Trophoblast cell (in vitro differentiated cells and primary cell): Measurements from ENCODE around the gene AGPS.

Experiments
- DNase-seq, 2 donors: peaks; one replicate each; pipeline ENCODE4 v3.0.0-alpha.2; 2016
- H2AFZ ChIP-seq: 2 replicates; pipeline ENCODE4 v1.6.1; 2013; ENCODE audit warnings: low read length, moderate library complexity, mild to moderate bottlenecking; ENCODE audit not compliant: insufficient read depth, poor library complexity
- H2AK5ac ChIP-seq: 2 replicates; pipeline ENCODE4 v1.6.1; 2013; ENCODE audit warnings: mild to moderate bottlenecking, low read length
- H2BK120ac ChIP-seq: 2 replicates; pipeline ENCODE4 v1.6.1; 2013; ENCODE audit warnings: low read length, mild to moderate bottlenecking, moderate library complexity; ENCODE audit not compliant: insufficient read depth, poor library complexity
- H2BK12ac ChIP-seq: 2 replicates; pipeline ENCODE4 v1.6.1; 2013; ENCODE audit warnings: mild to moderate bottlenecking, low read length, moderate library complexity
- H2BK5ac ChIP-seq: 2 replicates; pipeline ENCODE4 v1.6.1; 2013; ENCODE audit warnings: low read length, low read depth, moderate library complexity, mild to moderate bottlenecking; ENCODE audit not compliant: poor library complexity
- H3K14ac ChIP-seq: 2 replicates; pipeline ENCODE4 v1.6.1; 2013; ENCODE audit warnings: mild to moderate bottlenecking, low read length
- H3K18ac ChIP-seq: 2 replicates; pipeline ENCODE4 v1.6.1; 2013; ENCODE audit warnings: mild to moderate bottlenecking, low read length
- H3K23ac ChIP-seq: 2 replicates; pipeline ENCODE4 v1.6.1; 2013; ENCODE audit warnings: low read length
- H3K27ac ChIP-seq: 2 replicates; pipeline ENCODE4 v1.5.1; 2013; ENCODE audit warnings: low read depth, mild to moderate bottlenecking, inconsistent platforms, low read length, moderate library complexity
- H3K27me3 ChIP-seq: 2 replicates; pipeline ENCODE4 v1.6.1; 2013; ENCODE audit warnings: inconsistent platforms, mild to moderate bottlenecking, low read length, moderate library complexity; ENCODE audit not compliant: insufficient read depth
- H3K36me3 ChIP-seq, 2 experiments: 1 replicate in 1 of 2; 2 replicates in 1 of 2; pipeline ENCODE4 v1.6.1; 2013; ENCODE audit warnings: low read length in 2 of 2, mild to moderate bottlenecking in 2 of 2, moderate library complexity in 1 of 2; ENCODE audit not compliant: insufficient read depth in 2 of 2, control insufficient read depth in 1 of 2
- H3K4ac ChIP-seq: 2 replicates; pipeline ENCODE4 v1.6.1; 2013; ENCODE audit warnings: low read depth, mild to moderate bottlenecking, low read length, moderate library complexity
- H3K4me1 ChIP-seq, 2 experiments: 1 replicate in 1 of 2; 2 replicates in 1 of 2; pipeline ENCODE4 v1.6.1; 2013; ENCODE audit warnings: low read length in 2 of 2, mild to moderate bottlenecking in 2 of 2, moderate library complexity in 1 of 2; ENCODE audit not compliant: insufficient read depth in 2 of 2, control insufficient read depth in 1 of 2
- H3K4me2 ChIP-seq: 2 replicates; pipeline ENCODE4 v1.6.1; 2013; ENCODE audit warnings: inconsistent platforms, mild to moderate bottlenecking, low read length, moderate library complexity
- H3K4me3 ChIP-seq: 2 replicates; pipeline ENCODE4 v1.5.1; 2013; ENCODE audit warnings: mild to moderate bottlenecking, low read depth, low read length, inconsistent platforms
- H3K79me1 ChIP-seq: one replicate; pipeline ENCODE4 v1.6.1; 2013; ENCODE audit warnings: low read length
- H3K79me2 ChIP-seq: 2 replicates; pipeline ENCODE4 v1.6.1; 2013; ENCODE audit warnings: low read length, mild to moderate bottlenecking; ENCODE audit not compliant: control insufficient read depth, insufficient read depth, poor library complexity
- H3K9ac ChIP-seq: 2 replicates; pipeline ENCODE4 v1.6.1; 2013; ENCODE audit warnings: mild to moderate bottlenecking, low read length
- H3K9me3 ChIP-seq: 2 replicates; pipeline ENCODE4 v1.6.1; 2013; ENCODE audit warnings: low read depth, mild to moderate bottlenecking, control low read depth, inconsistent platforms, low read length; ENCODE audit not compliant: insufficient read depth
- H4K12ac ChIP-seq: 2 replicates; pipeline ENCODE4 v1.6.1; 2013; ENCODE audit warnings: low read depth, mild to moderate bottlenecking, low read length, moderate library complexity
- H4K8ac ChIP-seq: 2 replicates; pipeline ENCODE4 v1.6.1; 2013; ENCODE audit warnings: low read depth, mild to moderate bottlenecking, low read length, moderate library complexity
- H4K91ac ChIP-seq: one replicate; pipeline ENCODE4 v1.6.1; 2013; ENCODE audit warnings: low read depth, mild to moderate bottlenecking, low read length, moderate library complexity
- WGBS: extraction: QIAGEN DNeasy Blood & Tissue Kit; methylation state at CpG from one replicate; pipeline ENCODE4 v1.1.7; 2013; ENCODE audit warnings: missing lambda C conversion rate; ENCODE audit not compliant: insufficient read length, insufficient coverage; ENCODE audit errors: extremely low coverage; 5-methylcytosine and 5-hydroxymethylcytosine counted together

Gene AGPS

DNA sequence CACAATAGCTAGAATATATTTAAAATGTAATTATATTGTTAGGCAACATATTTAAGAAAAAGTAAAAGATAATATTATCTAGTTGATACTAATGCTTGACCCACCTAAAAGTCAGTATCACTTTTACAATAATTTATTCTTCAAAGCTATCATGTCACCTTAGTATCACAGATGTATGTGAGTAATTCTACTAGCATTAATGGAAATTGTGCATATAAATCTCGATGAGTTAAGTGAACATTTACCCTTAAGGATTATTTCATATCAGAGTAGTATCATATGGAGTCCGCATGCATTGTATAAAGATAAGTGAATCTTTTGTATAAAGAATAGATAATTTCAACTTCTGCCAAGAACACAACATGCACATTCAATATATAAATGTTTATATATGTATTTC is 103.4 kb downstream of the AGPS start:
- Histone ChIP-seq H3K18ac (no peak overlapping the region), H2AFZ (no peak overlapping the region), H3K9ac (no peak overlapping the region), H3K79me1 (no peaks in the 10 kb centered on the region), H3K27ac (no peak overlapping the region), H3K4me2 (no peak overlapping the region), H2AK5ac (no peak overlapping the region), H2BK12ac (no peak overlapping the region), H3K9me3 (no peaks in the 10 kb centered on the region), H3K4me3 (no peak overlapping the region), H4K12ac (no peak overlapping the region), H3K23ac (no peak overlapping the region), H4K8ac (no peak overlapping the region), H3K27me3 (no peaks in the 10 kb centered on the region), H3K36me3 (peaks cover 0 to 3% of the 10 kb centered on the region in 2 experiments), H3K4ac (no peak overlapping the region), H4K91ac (no peak overlapping the region), H3K14ac (no peak overlapping the region), H2BK5ac (no peak overlapping the region), H3K4me1 (no peaks in the 10 kb centered on the region), H3K79me2 (no peaks in the 10 kb centered on the region), H2BK120ac (no peak overlapping the region)
- WGBS = no CpG with 5 or more reads among the region's 2 CpGs
- no peak for DNase-seq

DNA sequence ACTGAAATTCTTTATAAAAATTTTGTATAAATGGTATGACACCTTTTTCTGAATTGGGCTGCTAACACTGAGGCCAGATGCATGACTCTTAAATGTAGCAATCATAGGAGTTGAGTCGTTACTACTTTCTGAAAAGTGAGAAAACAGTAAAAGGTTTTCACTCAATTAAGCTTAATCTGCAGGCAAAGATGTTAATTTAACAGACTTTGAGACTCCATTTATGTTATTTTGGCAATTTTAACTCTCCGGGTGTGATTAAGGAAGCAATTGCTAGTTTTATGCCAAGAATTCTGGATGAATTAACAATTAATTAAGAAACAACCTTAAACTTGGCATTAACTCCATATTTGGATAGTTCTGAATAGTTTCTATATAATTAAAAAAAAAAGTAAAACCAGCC is 104.3 kb downstream of the AGPS start:
- Histone ChIP-seq H2AFZ (no peak overlapping the region), H3K23ac (no peak overlapping the region), H2AK5ac (no peak overlapping the region), H2BK120ac (no peak overlapping the region), H3K18ac (no peak overlapping the region), H4K8ac (no peak overlapping the region), H3K4me3 (no peak overlapping the region), H3K4ac (no peak overlapping the region), H3K79me1 (no peaks in the 10 kb centered on the region), H3K27me3 (no peaks in the 10 kb centered on the region), H3K27ac (no peak overlapping the region), H3K9ac (no peak overlapping the region), H4K12ac (no peak overlapping the region), H3K4me1 (no peaks in the 10 kb centered on the region), H3K14ac (no peak overlapping the region), H2BK5ac (no peak overlapping the region), H3K79me2 (no peaks in the 10 kb centered on the region), H4K91ac (no peak overlapping the region), H3K36me3 (no peaks in the 10 kb centered on the region), H3K4me2 (no peak overlapping the region), H2BK12ac (no peak overlapping the region), H3K9me3 (no peaks in the 10 kb centered on the region)
- no peak for DNase-seq
- no CpG with 5 or more reads among the region's 2 CpGs for WGBS

- Histone ChIP-seq H3K27ac (no peak overlapping the region), H3K4ac (no peak overlapping the region), H3K14ac (no peak overlapping the region), H3K27me3 (no peaks in the 10 kb centered on the region), H3K9ac (no peak overlapping the region), H2BK12ac (no peak overlapping the region), H4K91ac (no peak overlapping the region), H3K18ac (no peak overlapping the region), H3K23ac (no peak overlapping the region), H3K79me1 (no peaks in the 10 kb centered on the region), H3K4me2 (no peak overlapping the region), H2AFZ (no peak overlapping the region), H2BK5ac (no peak overlapping the region), H2AK5ac (no peak overlapping the region), H3K9me3 (no peaks in the 10 kb centered on the region), H2BK120ac (no peak overlapping the region), H3K79me2 (no peaks in the 10 kb centered on the region), H4K12ac (no peak overlapping the region), H4K8ac (no peak overlapping the region), H3K4me3 (no peak overlapping the region), H3K4me1 (no peaks in the 10 kb centered on the region), H3K36me3 (peaks cover 0 to 2% of the 10 kb centered on the region in 2 experiments)
- no peak for DNase-seq
- no CpG with 5 or more reads among the region's 1 CpG for WGBS
Observed at GRCh38 chr2:177501186-177501585, 108.6 kb downstream of the AGPS start.

DNA sequence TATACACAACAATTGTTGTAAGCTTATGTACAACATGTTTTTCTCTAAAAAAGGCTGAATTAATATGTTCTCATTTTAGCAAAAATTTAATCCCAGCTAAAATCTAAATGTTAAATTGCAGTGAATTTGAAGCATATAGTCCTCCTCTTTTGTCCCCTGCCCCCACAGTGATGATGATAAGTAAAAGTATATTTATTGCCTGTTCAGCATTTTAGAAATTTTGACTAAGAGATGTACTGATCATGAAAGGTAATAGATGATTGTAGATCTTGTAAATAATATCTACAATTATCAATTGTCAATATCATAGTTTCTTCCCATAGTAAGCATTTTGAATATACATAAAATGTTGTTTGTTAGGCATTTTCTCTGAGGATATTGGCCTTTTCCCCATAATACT is 113.9 kb downstream of the AGPS start:
- Histone ChIP-seq H2AK5ac (no peak overlapping the region), H3K27me3 (no peaks in the 10 kb centered on the region), H3K9ac (no peak overlapping the region), H4K12ac (no peak overlapping the region), H3K4me3 (no peak overlapping the region), H3K79me1 (no peaks in the 10 kb centered on the region), H2BK120ac (no peak overlapping the region), H3K14ac (no peak overlapping the region), H3K27ac (no peak overlapping the region), H2AFZ (no peak overlapping the region), H3K4me1 (no peaks in the 10 kb centered on the region), H4K8ac (no peak overlapping the region), H2BK12ac (no peak overlapping the region), H3K4me2 (no peak overlapping the region), H3K23ac (no peak overlapping the region), H3K79me2 (no peaks in the 10 kb centered on the region), H4K91ac (no peak overlapping the region), H3K9me3 (no peaks in the 10 kb centered on the region), H3K36me3 (peaks cover 0 to 2% of the 10 kb centered on the region in 2 experiments), H3K4ac (no peak overlapping the region), H3K18ac (no peak overlapping the region), H2BK5ac (no peak overlapping the region)
- no peak for DNase-seq
